IPS DF 4.7 (cell line): ENCODE data around the gene WNT9A.
"Not testable (repeated sequence)": the region's sequence is repeated elsewhere in the genome, so short reads cannot be mapped to it uniquely, and the experiment has no call there.

Source experiments
- DNase-seq: peaks from one replicate; pipeline ENCODE4 v3.0.0-alpha.2; 2013; ENCODE audit warnings: low spot score; ENCODE audit errors: extremely low read depth

Gene WNT9A, protein sequence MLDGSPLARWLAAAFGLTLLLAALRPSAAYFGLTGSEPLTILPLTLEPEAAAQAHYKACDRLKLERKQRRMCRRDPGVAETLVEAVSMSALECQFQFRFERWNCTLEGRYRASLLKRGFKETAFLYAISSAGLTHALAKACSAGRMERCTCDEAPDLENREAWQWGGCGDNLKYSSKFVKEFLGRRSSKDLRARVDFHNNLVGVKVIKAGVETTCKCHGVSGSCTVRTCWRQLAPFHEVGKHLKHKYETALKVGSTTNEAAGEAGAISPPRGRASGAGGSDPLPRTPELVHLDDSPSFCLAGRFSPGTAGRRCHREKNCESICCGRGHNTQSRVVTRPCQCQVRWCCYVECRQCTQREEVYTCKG

DNA sequence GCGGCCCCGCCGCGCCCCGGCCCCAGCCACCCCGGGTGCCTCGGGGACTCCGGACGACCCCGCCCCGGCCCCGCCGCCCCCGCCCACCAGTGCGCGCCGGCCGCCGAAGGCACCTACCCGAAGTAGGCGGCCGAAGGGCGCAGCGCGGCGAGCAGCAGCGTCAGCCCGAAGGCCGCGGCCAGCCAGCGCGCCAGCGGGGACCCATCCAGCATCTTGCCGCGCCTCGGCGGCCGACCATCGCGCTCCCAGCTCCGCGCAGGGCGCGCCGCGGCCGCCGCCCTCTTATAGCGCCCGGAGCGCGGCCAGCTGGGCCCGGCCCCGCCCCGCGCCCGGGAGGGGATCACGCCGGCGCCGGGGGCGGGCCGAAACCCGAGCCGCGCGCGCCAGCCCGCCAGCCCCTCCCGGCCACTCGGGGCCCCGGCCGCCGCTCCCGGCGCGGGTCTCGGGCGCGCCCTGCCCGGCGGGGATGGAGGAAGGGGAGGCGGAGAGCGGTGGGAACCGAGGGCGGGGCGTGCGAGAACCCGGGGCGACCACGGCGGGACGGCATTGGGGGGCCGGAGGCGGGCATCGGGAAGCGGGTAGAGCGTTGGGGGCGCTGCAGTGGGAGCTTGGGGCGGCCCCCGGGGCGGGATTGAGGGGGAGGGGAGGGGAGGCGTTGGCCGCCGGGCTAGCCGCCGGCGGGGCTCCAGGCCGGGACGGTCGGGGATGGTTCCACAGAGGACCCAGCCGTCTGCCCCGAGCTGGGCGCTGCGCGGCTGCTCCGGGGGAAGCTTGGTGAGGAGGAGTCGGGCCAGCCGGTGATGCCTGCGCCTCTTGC is at the start of gene WNT9A:
Gene WNT9A (minus strand): TSS at position 257 of the 817 bp plus-strand sequence. CDS start 45 bp downstream, at position 212.
- no peak for DNase-seq

DNA sequence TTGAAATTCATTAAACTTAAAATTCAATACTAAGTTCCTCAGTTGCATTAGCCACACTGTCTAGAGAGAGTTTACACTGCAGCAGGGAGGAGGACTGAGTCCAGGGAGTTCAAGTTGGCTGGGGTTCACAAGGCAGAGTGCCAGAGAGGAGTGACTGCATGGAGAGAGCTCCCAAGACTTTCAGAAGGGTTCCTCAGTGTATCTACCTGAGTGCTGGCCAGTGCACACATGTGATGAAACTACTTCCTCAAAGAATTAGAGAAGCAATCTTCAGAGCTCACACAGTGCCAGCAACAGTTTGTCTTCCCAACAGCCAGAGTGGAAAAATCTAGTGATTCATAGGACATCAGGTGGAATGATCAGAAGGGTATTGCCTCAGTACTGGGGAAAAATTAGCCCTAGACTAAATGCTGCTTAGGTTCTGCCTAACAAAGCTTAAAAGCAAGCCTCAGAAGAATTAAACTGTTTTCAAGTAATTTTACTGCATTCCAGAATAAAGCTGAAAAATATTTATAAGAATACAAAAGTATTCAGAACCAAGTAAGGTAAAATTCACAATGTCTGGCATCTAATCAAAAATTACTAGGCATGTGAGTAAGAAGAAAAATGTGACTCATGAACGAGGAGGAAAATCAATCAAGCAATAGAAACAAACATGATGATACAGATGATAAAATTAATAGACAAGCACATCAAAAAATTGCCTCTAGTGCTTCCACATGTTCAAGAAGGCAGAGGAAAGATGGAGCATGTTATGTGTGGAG is 48.6 kb upstream of the WNT9A start:
- DNase-seq: no peak

DNA sequence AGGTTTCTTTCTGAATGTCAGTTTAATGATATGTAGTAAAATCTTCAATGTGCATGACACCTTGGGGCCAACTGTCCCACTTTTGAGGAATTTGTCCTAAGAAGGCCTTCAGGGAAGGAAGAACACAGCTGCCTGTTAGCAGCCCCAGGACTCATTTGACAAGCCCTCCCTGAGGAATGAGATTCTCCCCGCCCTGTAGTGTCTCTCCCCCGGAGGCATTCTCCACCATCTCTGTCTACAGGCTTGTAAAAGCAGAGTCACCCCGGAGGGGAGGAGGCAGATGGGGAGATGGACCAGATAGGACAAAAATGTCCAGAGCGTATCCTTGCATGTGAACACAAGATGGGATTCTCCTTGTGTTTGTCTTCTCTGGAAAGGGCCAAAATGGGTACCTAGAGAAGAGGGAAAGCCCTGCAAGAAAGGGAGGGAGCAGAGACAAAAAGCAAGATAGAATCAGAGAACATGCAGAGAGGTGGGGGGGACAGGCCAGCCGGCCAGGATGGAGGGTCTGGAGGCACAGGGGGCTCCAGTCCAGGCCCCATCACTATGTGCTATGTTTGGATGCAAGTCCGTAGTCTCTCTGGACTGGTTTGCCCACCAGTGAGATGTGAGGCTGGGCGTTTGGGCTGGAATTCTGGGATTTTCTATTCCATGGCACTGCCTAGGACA is 47.0 kb upstream of the WNT9A start:
- DNase-seq: no peak

DNA sequence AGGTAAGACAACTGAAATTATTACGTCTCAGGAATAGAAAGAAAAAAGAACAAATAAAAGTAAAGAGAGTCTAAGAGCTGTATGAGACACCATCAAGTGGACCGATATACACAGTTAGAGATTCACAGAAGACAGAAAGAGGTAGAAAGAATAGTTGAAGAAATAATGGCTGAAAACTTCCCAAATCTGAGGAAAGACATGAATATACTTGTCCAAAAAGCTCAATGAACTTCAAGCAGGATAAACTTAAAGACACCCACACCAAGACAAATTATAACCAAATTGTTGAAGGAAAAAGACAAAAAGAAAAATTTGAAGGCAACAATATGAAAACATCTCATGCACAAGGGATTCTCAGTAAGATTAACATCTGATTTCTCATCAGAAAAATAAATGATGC is 39.4 kb upstream of the WNT9A start:
- DNase-seq: no peak

DNA sequence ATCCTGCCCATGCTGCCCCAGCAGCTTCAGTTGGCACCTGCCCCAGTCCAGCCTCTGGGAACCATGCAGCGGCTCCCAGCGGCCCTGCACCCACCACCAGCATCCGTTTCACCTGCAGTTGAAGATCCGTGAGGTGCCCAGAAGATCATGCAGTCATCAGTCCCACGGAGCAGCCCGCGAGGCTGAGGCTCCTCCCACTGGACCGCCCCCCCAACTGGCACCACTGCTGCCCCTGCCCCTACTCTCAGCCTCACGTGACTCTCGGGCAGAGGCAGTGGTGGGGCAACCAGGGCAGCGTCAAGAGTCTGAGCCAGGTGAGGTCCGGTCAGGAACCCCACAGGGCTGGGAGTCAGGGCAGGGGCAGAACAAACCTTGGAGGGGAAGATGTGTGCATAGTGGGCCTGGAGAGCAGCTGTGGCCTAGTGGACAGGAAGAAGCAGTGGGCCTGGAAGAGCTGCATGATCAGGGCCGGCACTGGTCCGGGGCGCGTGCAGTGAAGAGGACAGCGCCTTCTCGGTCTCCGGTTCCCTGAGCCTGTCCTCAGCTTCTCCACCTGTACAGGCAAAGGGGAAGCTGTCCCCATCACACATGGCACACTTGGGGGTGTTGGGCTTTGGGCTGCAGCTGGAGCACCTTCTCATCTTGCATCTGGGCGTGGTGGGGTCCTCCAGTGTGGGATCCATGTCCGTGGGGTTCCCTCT is 28.0 kb upstream of the WNT9A start:
- DNase-seq: not testable (repeated sequence)

DNA sequence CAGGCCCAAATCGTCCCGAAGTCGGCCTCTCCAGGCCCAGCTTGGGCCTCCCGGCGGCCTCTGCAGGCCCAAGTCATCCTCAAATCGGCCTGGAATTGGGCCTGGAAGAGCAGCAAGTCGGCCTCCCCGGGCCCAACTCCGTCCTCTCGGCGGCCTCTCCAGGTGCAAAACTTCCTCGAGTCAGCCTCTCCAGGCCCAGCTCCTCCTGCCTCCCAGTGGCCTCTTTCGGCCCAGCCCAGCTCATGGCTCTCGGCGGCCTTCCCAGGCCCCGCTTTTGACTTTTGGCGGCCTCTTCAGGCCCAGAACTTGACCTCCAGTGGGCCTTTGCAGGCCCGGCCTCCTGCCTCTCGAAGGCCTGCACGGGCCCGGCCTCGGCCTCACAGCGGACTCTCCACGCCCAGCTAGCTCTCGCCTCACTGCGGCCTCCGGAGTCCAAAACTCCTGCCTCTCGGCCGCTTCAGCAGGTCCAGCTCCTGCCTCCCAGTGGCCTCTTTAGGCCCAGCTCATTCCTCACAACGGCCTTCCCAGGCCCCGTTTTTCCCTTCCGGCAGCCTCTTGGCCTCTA is 26.1 kb upstream of the WNT9A start:
- not testable (repeated sequence) for DNase-seq

DNA sequence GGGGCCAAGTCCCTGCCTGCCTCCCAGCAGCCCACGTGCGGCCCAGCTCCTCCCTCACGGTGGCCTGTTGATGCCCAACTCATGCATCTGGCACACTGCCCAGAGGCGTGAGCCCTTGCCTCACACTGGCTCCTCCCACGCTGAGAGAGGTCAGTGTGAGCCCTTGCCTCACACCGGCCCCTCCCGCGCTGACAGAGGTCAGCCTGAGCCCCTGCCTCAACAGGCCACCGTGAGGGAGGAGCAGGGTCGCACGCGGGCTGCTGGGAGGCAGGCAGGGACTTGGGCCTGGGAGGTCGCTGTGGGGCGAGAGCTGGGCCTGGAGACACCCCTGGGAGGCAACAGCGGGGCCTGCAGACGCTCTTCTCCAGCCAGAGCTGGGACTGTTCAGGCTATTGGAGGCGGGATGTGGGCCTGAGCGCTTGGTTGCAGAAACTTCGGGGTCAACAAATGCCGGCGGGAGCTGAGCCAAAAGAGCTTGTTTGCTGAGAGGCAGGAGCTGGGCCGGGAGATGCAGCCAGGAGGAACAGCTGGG is 25.2 kb upstream of the WNT9A start:
- DNase-seq: not testable (repeated sequence)

DNA sequence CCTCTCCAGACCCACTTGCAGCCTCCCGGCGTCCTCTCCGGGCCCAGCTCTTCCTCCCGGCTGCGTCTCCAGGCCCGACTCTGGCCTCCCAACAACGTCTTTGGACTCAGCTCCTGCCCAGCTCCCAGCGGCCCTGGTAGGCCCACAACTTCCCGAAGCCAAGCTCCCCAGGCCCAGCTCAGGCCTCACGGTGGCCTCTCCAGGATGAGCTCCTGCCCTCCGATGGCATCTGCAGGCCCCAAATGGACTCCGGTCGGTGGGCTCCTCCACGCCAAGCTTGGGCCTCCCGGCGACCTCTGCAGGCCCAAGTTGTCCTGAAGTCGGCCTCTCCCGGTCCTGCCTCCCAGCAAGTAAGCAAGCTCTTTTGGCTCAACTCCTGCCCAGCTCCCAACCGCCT is 24.5 kb upstream of the WNT9A start:
- DNase-seq: not testable (repeated sequence)

DNA sequence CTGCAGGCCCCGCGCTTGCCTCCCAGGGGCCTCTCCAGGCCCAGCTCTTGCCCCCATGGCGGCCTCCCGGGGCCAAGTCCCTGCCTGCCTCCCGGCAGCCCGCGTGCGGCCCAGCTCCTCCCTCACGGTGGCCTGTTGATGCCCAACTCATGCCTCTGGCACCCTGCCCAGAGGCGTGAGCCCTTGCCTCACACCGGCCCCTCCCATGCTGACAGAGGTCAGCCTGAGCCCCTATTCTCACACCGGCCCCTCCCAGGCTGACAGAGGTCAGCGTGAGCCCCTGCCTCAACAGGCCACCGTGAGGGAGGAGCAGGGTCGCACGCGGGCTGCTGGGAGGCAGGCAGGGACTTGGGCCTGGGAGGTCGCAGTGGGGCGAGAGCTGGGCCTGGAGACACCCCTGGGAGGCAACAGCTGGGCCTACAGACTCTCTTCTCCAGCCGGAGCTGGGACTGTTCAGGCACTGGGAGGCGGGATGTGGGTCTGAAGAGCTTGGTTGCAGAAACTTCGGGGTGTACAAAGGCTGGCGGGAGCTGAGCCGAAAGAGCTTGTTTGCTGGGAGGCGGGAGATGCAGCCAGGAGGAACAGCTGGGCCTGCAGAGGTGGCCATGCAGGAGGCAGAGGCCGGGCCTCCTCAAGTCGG is 24.0 kb upstream of the WNT9A start:
- not testable (repeated sequence) for DNase-seq

DNA sequence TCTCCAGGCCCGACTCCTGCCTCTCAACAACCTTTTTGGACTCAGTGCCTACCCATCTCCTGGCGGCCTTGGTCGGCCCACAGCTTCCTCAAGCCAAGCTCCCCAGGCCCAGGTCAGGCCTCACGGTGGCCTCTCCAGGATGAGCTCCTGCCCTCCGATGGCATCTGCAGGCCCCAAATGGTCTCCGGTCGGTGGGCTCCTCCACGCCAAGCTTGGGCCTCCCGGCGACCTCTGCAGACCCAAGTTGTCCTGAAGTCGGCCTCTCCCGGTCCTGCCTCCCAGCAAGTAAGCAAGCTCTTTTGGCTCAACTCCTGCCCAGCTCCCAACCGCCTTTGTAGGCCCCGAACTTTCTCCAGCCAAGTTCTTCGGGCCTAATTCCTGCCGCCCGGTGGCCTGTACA is 23.5 kb upstream of the WNT9A start:
- DNase-seq: not testable (repeated sequence)

DNA sequence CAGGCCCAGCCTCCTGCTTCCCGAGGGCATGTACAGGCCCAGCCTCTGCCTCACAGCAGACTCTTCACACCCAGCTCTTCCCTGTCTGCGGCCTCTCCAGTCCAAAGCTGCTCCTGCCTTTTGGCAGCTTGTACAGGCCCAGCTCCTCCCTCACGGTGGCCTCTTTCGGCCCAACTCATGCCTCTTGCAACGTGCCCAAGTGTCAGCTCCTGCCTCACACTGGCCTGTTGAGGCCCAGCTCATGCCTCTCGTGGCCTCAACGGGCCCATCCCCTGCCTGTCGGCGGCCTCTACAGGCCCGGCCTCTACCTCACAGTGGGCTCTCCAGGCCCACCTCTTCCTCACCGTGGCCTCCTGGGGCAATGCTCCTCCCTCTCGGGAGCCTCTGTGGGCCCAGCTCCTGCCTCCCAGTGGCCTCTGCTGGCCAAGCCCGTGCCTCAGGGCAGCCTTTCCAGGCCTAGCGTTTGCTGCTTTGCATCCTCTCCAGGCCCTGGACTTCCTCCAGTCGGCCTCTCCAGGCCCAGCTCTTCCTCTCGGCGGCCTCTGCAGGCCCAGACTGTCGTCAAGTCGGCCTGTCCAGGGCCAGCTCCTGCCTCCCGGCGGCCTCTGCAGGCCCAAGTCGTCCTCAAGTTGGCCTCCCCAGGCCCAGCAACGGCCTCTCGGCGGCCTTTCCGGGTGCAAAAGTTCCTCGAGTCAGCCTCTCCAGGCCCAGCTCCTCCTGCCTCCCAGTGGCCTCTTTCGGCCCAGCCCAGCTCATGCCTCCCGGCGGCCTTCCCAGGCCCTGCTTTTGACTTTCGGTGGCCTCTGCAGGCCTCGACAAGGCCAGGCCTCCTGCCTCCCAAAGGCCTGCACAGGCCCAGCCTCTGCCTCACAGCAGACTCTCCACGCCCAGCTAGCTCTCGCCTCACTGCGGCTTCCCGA is 22.6 kb upstream of the WNT9A start:
- DNase-seq: not testable (repeated sequence)

DNA sequence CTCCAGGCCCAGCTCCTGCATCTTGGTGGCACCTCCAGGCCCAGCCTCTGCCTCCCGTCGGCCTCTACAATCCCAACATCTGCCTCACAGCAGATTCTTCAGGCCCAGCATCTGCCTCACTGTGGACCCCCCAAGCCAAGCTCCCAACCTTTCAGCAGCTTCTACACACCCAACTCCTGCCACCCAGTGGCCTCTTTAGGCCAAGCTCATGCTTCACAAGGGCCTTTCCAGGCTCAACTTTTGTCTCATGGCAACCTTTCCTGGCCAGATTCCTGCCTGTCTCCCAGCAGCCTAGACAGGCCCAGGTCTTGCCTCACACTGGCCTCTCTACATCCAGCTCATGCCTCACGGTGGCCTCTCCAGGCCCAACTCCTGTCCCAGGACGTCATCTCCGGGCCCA is 20.1 kb upstream of the WNT9A start:
- not testable (repeated sequence) for DNase-seq

DNA sequence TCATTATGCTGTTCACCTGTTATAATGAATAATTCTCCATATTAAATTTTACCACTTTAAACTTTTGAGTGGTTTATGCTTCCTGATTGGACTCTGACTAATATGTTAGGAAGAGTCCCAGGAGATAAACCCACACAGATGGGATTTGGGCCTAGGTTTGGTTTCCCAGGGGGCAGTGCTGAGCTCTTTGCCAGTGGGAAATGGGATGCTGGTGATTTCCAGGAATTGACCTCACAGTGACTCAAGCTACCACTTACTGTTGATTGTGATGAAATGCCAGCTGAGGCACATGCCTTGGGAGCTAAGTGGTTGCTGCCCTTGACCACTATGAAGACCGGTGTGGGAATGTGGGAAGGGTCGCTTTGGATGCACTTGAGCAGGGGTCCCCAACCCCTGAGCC is 19.0 kb upstream of the WNT9A start:
- not testable (repeated sequence) for DNase-seq

DNA sequence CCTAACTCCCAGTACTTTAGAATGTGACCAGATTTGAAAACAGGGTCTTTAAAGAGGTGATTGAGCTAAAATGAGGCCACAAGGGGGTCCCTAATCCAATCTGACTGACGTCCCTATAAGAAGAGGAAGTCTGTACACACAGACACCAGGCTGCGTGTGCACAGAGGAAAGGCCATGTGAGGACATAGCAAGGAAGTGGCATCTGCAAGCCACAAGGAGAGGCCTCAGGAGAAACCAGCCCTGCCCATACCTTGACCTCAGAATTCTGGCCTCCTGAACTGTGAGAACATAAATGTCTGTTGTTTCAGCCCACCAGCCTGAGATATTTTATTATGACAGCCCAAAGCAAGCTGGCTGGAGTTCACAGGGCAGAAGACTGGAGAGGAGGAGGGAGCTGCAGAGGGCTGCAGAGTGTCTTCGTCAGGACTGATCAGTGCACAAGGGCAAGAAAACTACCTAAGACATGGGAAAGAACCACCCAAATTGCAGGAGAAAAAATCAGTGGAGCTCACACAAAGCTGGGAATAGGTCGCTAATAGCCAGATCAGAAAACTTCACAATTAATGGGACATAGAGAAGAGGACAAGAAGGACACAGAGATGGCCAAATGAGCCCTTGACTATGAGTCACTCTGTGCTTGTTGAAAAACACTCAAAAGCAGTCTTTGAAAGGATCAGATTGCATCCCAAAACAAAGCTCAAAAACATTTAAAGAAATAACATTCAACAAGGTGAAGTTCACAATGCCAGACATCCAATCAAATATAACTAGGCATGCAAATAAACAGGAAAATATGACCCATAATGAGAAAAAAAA is 14.1 kb upstream of the WNT9A start:
- DNase-seq: no peak

DNA sequence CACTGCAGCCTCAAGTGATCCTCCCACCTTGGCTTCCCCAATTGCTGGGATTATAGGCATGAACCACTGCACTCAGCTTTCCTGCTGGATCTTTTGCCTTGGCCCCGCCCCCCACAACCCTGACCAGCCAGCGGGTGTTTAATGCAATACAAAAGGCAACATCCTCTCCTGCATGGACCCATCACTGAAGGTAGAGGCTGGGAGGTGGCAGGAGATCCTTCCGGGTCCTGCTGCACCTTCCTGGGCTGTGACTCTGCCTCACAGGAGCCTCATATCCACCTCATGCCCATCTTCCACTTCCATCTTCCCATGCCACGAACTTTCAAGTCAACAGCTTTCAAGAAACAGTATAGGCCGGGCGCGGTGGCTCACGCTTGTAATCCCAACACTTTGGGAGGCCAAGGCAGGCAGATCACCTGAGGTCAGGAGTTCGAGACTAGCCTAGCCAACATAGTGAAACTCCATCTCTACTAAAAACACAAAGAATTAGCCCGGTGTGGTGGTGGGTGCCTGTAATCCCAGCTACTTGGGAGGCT is 11.7 kb upstream of the WNT9A start:
- no peak for DNase-seq

DNA sequence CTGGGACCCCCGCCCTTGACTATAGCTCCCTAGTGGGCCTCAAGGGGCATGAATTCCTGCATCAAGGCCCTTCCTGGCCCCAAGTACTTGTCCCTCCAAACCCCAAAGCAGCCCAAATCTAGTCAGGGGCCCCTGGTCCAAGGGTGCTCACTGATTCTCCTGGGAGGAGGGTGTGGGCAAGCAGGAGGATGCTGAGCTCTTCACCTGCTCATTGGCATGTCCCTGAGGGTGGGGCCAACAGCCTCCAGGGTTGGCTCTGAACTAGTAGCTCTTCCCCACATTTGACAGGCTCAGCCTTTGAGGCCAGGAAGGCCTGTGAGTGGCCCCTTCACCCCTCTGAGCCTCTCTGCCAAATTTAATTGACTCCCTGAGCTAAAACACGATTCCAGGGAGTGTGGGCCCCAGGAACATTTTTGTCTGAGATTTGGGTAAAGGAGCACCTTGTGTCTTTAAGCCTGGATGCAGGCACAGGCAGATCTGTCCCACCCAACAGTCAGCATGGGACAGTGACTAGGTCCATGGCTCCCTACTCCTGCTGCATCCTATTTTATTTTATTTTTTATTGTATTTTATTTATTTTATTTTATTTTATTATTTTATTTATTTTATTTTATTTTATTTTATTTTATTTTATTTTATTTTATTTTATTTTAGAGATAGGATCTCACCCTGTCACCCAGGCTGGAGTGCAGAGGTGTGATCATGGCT is 11.0 kb upstream of the WNT9A start:
- DNase-seq: no peak

DNA sequence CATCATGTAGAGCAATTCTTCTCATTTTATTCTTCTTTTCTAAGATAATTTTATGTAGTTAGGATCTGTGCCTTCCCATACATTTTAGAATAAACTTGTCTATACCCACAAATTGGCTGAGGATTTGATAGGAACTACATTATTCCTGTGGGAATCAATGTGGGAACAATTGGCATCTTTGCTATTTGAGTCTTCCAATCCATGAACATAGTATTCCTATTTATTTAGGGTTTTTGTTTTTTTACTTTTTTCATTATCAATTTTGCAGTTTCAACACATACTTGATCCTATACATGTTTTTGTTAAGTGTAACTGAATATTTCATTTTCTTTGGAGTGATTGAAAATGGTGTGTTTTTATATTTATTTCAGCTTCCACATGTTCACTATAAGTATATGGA is 8.1 kb upstream of the WNT9A start:
- no peak for DNase-seq
